Colonic mucosa (tissue), 4 donors: ENCODE measurements around the gene PODN. TPM values are rescaled to one million over a fixed set of nuclear protein-coding genes. Genes with fewer than 3 reads are reported as not detected.

Experiments used
- DNase-seq: peaks from one replicate; pipeline ENCODE4 v3.0.0-alpha.2; 2020
- H3K27ac ChIP-seq: fragments of 200-600 bp; one replicate; pipeline ENCODE4 v1.8.0; 2021
- H3K27me3 ChIP-seq: fragments of 200-600 bp; one replicate; pipeline ENCODE4 v1.8.0; 2021
- H3K36me3 ChIP-seq: fragments of 200-600 bp; one replicate; pipeline ENCODE4 v1.8.0; 2021
- H3K4me1 ChIP-seq: fragments of 200-600 bp; one replicate; pipeline ENCODE4 v1.8.0; 2021; ENCODE audit warnings: mild to moderate bottlenecking
- H3K4me3 ChIP-seq: fragments of 200-600 bp; one replicate; pipeline ENCODE4 v1.8.0; 2021
- H3K9ac ChIP-seq, 2 donors: one replicate each; pipeline ENCODE4 v1.7.0; 2013; ENCODE audit warnings: control low read depth in 2 of 2, low read depth in 2 of 2, low read length in 2 of 2
- H3K9me3 ChIP-seq: fragments of 200-600 bp; one replicate; pipeline ENCODE4 v1.8.0; 2021
- CTCF ChIP-seq: fragments of 200-600 bp; IDR thresholded peaks from one replicate; pipeline ENCODE4 v1.8.0; 2022; ENCODE audit warnings: antibody characterized with exemption, mild to moderate bottlenecking
- intact Hi-C: fragments of 100-400 bp; cut with DNase I; formaldehyde crosslinking; loops from one replicate; pipeline ENCODE4 v1.14.1; 2022
- total RNA-seq, 2 donors: library from RNA; stranded (reverse); fragmentation: NEBNext Ultra II Directional in 1 of 2; extraction: Animal tissue kit (Norgen Biotek cat#: 25700) in 1 of 2; gene quantifications; one replicate each; pipeline ENCODE4 v1.2.1, GENCODE V29; 2021
- donor health status: healthy.
- donor health status: DM: no; HTN: no; CAD: no.
- donor health status: DM: no; HTN: no; CAD: no.

PODN gene
- total RNA-seq, 2 donors from 2014 or later, result 3.2 to 9.1 TPM

DNA sequence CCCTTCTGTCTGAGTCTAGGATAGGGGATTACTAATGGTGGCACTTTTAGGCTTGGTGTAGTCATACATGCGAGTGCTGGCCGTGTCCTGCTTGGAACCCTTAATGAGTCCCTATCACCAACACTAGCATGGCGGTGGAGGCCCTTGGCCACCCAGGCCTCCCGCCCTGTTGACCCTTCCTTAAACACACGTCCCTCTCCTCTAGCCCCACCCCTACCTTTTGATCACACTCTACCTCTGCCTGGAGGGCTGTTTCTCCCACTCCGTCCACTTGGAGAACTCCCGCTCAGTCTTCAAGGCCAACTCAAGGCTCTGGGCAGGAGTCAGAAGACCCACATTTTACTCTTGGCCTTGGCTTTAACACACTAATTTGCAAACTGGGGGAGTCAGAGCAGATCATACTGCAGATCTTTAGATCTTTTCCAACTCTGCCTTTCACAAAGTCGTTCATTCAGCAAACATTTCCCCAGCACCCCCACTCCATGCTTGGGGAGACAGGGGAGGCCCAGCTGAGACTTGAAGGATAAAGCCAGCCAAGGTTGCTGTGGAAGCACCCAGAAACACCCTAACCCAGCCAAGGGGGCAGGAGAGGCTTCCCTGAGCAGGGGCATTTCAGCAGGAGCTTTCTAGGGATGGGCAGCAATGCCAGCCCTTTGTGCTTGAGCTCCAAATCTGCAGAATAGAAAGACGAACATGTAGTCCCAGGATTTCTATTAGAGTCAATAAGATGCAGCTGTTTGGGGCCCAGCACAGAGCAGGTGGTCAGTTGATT, 1.9 kb downstream of the PODN start:
- intact Hi-C loops, result no loop called here
- no peak for TF ChIP-seq CTCF
- DNase-seq, result no peak
- H3K9me3 ChIP-seq, result no peaks in the 10 kb centered on the region
- H3K9ac ChIP-seq, result no peak overlapping the region
- peaks cover 32% of the 10 kb centered on the region for H3K27me3 ChIP-seq
- no peak overlapping the region for H3K4me3 ChIP-seq
- no peak overlapping the region for H3K27ac ChIP-seq
- H3K4me1 ChIP-seq, result no peaks in the 10 kb centered on the region
- no peaks in the 10 kb centered on the region for H3K36me3 ChIP-seq

GRCh38 chr1:53065391-53065790, 3.4 kb downstream of the PODN start:
- no peak for DNase-seq
- H3K9me3 ChIP-seq, result no peaks in the 10 kb centered on the region
- H3K4me3 ChIP-seq, result no peak overlapping the region
- intact Hi-C loops, result no loop called here
- H3K27me3 ChIP-seq, result peaks cover 32% of the 10 kb centered on the region
- H3K9ac ChIP-seq, result no peak overlapping the region
- TF ChIP-seq CTCF, result no peak
- H3K36me3 ChIP-seq, result no peaks in the 10 kb centered on the region
- H3K4me1 ChIP-seq, result no peaks in the 10 kb centered on the region
- H3K27ac ChIP-seq, result no peak overlapping the region

DNA sequence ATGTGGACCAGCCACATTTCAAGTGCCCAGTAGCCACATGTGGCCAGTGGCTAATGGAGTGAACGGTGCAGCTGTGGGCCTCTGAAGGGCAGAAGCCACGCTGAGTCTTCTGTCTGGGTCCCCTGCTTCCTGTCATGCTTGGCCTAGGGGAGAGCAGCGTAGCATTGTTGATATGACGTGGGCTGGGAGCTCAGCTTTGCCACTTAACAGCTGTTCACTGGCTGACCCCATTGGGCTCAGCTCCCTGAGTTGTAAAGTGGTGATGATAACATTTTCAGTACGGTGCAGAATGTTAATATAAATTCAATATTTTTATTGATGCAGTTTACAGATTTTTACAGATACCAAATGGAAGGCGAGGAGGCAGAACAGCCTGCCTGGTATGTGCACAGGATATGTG, 4.5 kb downstream of the PODN start:
- Histone ChIP-seq H3K4me3 (no peak overlapping the region), H3K36me3 (no peaks in the 10 kb centered on the region), H3K27me3 (peaks cover 26% of the 10 kb centered on the region), H3K27ac (no peak overlapping the region), H3K9ac (no peak overlapping the region), H3K9me3 (no peaks in the 10 kb centered on the region), H3K4me1 (no peaks in the 10 kb centered on the region)
- intact Hi-C loops, result no loop called here
- no peak for TF ChIP-seq CTCF
- DNase-seq, result no peak

DNA sequence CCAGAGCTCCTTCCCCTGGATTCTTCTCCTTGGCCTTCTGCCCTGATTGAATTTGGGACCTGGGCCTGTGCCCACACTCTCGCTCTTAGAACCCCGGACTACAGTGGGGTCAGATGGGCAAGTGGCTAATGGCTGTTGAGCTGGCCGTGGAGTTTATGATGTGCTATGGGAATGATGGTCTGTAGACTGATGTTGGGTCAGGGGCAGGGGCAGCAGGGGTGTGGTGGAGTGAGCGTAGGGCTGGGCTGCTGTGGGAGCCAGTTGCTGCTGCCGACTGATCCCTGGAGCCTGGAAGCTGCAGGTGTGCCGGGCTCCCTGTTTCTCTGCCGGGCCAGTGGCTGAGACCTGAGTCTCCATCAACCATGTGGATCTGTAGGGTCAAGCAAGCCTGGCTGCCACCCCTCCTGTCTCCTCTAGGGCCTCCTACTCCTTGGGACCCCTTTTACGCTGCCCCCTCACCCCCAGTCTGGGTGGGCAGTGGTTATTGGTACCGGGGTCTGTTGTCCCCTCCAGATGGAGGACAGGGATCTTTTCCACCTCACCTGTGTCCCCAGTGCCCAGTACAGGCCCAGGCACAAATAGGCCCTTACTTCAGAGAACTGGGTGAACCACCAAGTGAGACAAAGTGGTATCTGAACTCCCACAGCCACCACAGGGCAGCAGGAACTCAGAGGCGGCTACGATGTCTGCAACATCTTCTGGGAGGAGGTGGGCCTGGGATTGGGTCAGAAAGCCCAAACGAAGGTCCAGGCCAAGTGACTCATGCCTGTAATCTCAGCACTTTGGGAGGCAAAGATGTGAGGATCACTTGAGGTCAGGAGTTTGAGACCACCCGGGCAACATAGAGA, 5.1 kb downstream of the PODN start:
- H3K9me3 ChIP-seq, result no peaks in the 10 kb centered on the region
- H3K4me1 ChIP-seq, result no peaks in the 10 kb centered on the region
- no peaks in the 10 kb centered on the region for H3K36me3 ChIP-seq
- H3K9ac ChIP-seq, result no peak overlapping the region
- TF ChIP-seq CTCF, result no peak
- DNase-seq, result no peak
- no peak overlapping the region for H3K4me3 ChIP-seq
- intact Hi-C loops, result no loop called here
- H3K27ac ChIP-seq, result no peak overlapping the region
- H3K27me3 ChIP-seq, result peaks cover 19% of the 10 kb centered on the region

GRCh38 chr1:53067886-53068285, 5.9 kb downstream of the PODN start:
- Histone ChIP-seq H3K4me1 (no peaks in the 10 kb centered on the region), H3K27me3 (peaks cover 12% of the 10 kb centered on the region), H3K27ac (no peak overlapping the region), H3K4me3 (no peak overlapping the region), H3K9me3 (no peaks in the 10 kb centered on the region), H3K9ac (no peak overlapping the region), H3K36me3 (no peaks in the 10 kb centered on the region)
- no peak for DNase-seq
- intact Hi-C loops, result no loop called here
- TF ChIP-seq CTCF, result no peak
